ENCODE results near the gene ERN1. TPM values are rescaled to one million over a fixed set of nuclear protein-coding genes. Genes with fewer than 3 reads are reported as not detected.

Gene ERN1
- total RNA-seq, 1 experiment from 2014 or later, result 13.5 TPM

GRCh38 chr17:64001763-64002529 lies 128.0 kb downstream of the ERN1 start:
- no peaks in the 10 kb centered on the region for H3F3A ChIP-seq (ENCODE audit: low read length, unreplicated experiment)
- intact Hi-C loops (cut with micrococcal nuclease), result no loop called here
- no peak overlapping the region for H3K27ac ChIP-seq (ENCODE audit: low read length)
- ATAC-seq (no peak), DNase-seq (no peak)
- CTCF ChIA-PET, result no interaction called here
- H3K4me3 ChIP-seq (ENCODE audit: low read length), result no peak overlapping the region
- H3K4me1 ChIP-seq (ENCODE audit: insufficient read depth, low read length), result peaks cover 22% of the 10 kb centered on the region
- no peaks in the 10 kb centered on the region for H4K20me1 ChIP-seq (ENCODE audit: low read length)
- no peaks in the 10 kb centered on the region for H3K36me3 ChIP-seq (ENCODE audit: low read depth, low read length)
- TF ChIP-seq EZH2phosphoT487 (IDR thresholded peaks at IDR 0.05; ENCODE audit: borderline replicate concordance, low read length) (no peak), CTCF (conservative IDR thresholded peaks at IDR 0.05; ENCODE audit: low read depth, low read length) (no peak), EZH2 (IDR thresholded peaks at IDR 0.05; ENCODE audit: low read length, unreplicated experiment) (no peak)
- H3K27me3 ChIP-seq (ENCODE audit: low read length), result no peaks in the 10 kb centered on the region
- no peak overlapping the region for H3K9ac ChIP-seq (ENCODE audit: low read length)
- no TSS peak for BruUV-seq (replicated peaks)
- no peak overlapping the region for H2AFZ ChIP-seq (ENCODE audit: low read length)
- no peak overlapping the region for H3K4me2 ChIP-seq (ENCODE audit: low read length)
- no peaks in the 10 kb centered on the region for H3K79me2 ChIP-seq (ENCODE audit: low read length)
- H3K9me2 ChIP-seq (replicated peaks; ENCODE audit: low read length), result no peaks in the 10 kb centered on the region
- no peaks in the 10 kb centered on the region for H3K9me3 ChIP-seq (ENCODE audit: low read length)
- POLR2A ChIA-PET (ENCODE audit: unreplicated experiment), result no interaction called here

- Histone ChIP-seq H3K4me1 (ENCODE audit: insufficient read depth, low read length) (peaks cover 14% of the 10 kb centered on the region), H3K27me3 (ENCODE audit: low read length) (no peaks in the 10 kb centered on the region), H3K27ac (ENCODE audit: low read length) (no peak overlapping the region), H3K9me2 (replicated peaks; ENCODE audit: low read length) (no peaks in the 10 kb centered on the region), H3K4me2 (ENCODE audit: low read length) (no peak overlapping the region), H3F3A (ENCODE audit: low read length, unreplicated experiment) (no peaks in the 10 kb centered on the region), H3K4me3 (ENCODE audit: low read length) (no peak overlapping the region), H3K79me2 (ENCODE audit: low read length) (no peaks in the 10 kb centered on the region), H2AFZ (ENCODE audit: low read length) (no peak overlapping the region), H3K9ac (ENCODE audit: low read length) (no peak overlapping the region), H4K20me1 (ENCODE audit: low read length) (no peaks in the 10 kb centered on the region), H3K36me3 (ENCODE audit: low read depth, low read length) (no peaks in the 10 kb centered on the region), H3K9me3 (ENCODE audit: low read length) (no peaks in the 10 kb centered on the region)
- POLR2A ChIA-PET (ENCODE audit: unreplicated experiment), result no interaction called here
- BruUV-seq (replicated peaks), result no TSS peak
- no peak for ATAC-seq
- CTCF ChIA-PET, result no interaction called here
- intact Hi-C loops (cut with micrococcal nuclease), result no loop called here
- no peak for DNase-seq
- no peak for TF ChIP-seq EZH2phosphoT487 (IDR thresholded peaks at IDR 0.05; ENCODE audit: borderline replicate concordance, low read length)
- TF ChIP-seq CTCF (conservative IDR thresholded peaks at IDR 0.05; ENCODE audit: low read depth, low read length), result no peak
- TF ChIP-seq EZH2 (IDR thresholded peaks at IDR 0.05; ENCODE audit: low read length, unreplicated experiment), result no peak
Observed at GRCh38 chr17:64001091-64001579, 128.8 kb downstream of the ERN1 start.

All from PC-3 (cell line).